NOMO-1 (cell line): Measurements from ENCODE around the gene ARHGEF19.

Experiments used
- DNase-seq, 2 experiments: peaks; one replicate each; lab custom pipeline; 2025; ENCODE audit not compliant: unreplicated experiment in 2 of 2; lab: John Stamatoyannopoulos, UW

The ARHGEF19 gene

GRCh38 chr1:16152481-16153087 is 59.9 kb downstream of the ARHGEF19 start:
- DNase-seq, result no peak

- DNase-seq, result no peak
These were observed 60.5 kb downstream of the ARHGEF19 start for GRCh38 chr1:16151995-16152384.

- DNase-seq, result no peak
These were observed 61.1 kb downstream of the ARHGEF19 start for GRCh38 chr1:16151196-16151994.

- DNase-seq, result no peak
These were observed 61.9 kb downstream of the ARHGEF19 start for GRCh38 chr1:16150508-16150907.

- DNase-seq, result no peak
These were observed 62.6 kb downstream of the ARHGEF19 start for GRCh38 chr1:16149702-16150488.

GRCh38 chr1:16149146-16149545 is 63.3 kb downstream of the ARHGEF19 start:
- no peak for DNase-seq

GRCh38 chr1:16148329-16149092 is 63.9 kb downstream of the ARHGEF19 start:
- DNase-seq, result no peak
